Stimulated activated CD8-positive, alpha-beta memory T cell treated with anti-CD3 and anti-CD28 coated beads, Interleukin-7, amount 100 ng/mL, for 4 hours (primary cell): ENCODE data around the gene C8G.

Experiments
- DNase-seq, 2 donors: peaks; one replicate each; pipeline ENCODE4 v3.0.0-alpha.2; 2020; ENCODE audit warnings: low read depth in 2 of 2

Gene C8G

GRCh38 chr9:136941231-136942111, 3.6 kb upstream of the C8G start:
- DNase-seq, result no peak

- no peak for DNase-seq
These were observed 2.7 kb upstream of the C8G start for GRCh38 chr9:136942112-136942880.

GRCh38 chr9:136942881-136943230, 2.2 kb upstream of the C8G start:
- DNase-seq, result no peak

- peak in 1 of 2 donors; percentile 36 for DNase-seq
These were observed 1.5 kb upstream of the C8G start for GRCh38 chr9:136943291-136944211.

GRCh38 chr9:136944212-136944518, 878 bp upstream of the C8G start:
- DNase-seq, result no peak

- DNase-seq, result no peak
These were observed 537 bp downstream of the C8G start for GRCh38 chr9:136945333-136946227.

GRCh38 chr9:136946228-136947027, 1.4 kb downstream of the C8G start:
- no peak for DNase-seq

GRCh38 chr9:136947028-136947891, 2.2 kb downstream of the C8G start:
- DNase-seq, result no peak

- DNase-seq, result no peak
These were observed 3.0 kb downstream of the C8G start for GRCh38 chr9:136947955-136948510.

- DNase-seq, result no peak
These were observed 4.3 kb downstream of the C8G start for GRCh38 chr9:136949239-136949816.

GRCh38 chr9:136949817-136950655, 5.0 kb downstream of the C8G start:
- peak; percentile 93 to 96 for DNase-seq

- DNase-seq, result no peak
These were observed 5.7 kb downstream of the C8G start for GRCh38 chr9:136950656-136951276.

- DNase-seq, result no peak
These were observed 6.7 kb downstream of the C8G start, which contains the start of gene LCN12 for GRCh38 chr9:136951541-136952320. TSS of gene LCN12 (plus strand) at chr9:136952273. CDS start at chr9:136952328, 55 bp downstream.

GRCh38 chr9:136952321-136952850, 7.3 kb downstream of the C8G start:
- no peak for DNase-seq

- DNase-seq, result no peak
These were observed 8.1 kb downstream of the C8G start for GRCh38 chr9:136952876-136953770.
